HCT116 (cell line): ENCODE measurements around the gene AP1B1.

ENCODE experiments used
- CTCF ChIP-seq, 3 experiments: fragments of 200-600 bp in 1 of 3; sonication (generic) in 1 of 3; IDR thresholded peaks in 2 of 3; conservative IDR thresholded peaks in 1 of 3; 2 replicates each; pipeline ENCODE4 v1.5.1; 2012 to 2017; ENCODE audit warnings: low read depth in 2 of 3, low read length in 2 of 3, antibody characterized with exemption in 1 of 3, borderline replicate concordance in 1 of 3, control low read depth in 1 of 3, mild to moderate bottlenecking in 1 of 3, mixed read lengths in 1 of 3, mixed run types in 1 of 3, moderate library complexity in 1 of 3; ENCODE audit not compliant: insufficient read depth in 1 of 3
- EGR1 ChIP-seq: IDR thresholded peaks from 2 replicates; pipeline ENCODE4 v1.6.1; 2012; ENCODE audit warnings: low read depth
- EZH2 ChIP-seq: fragments of 200-600 bp; sonication (generic); IDR thresholded peaks from 2 replicates; pipeline ENCODE4 v1.6.1; 2017; ENCODE audit warnings: antibody characterized with exemption, mixed run types
- EZH2phosphoT487 ChIP-seq: fragments of 200-600 bp; IDR thresholded peaks from 2 replicates; pipeline ENCODE4 v1.6.1; 2018; ENCODE audit warnings: antibody characterized with exemption, borderline replicate concordance
- SRF ChIP-seq: IDR thresholded peaks from 2 replicates; pipeline ENCODE4 v1.6.1; 2012; ENCODE audit warnings: low read depth

- TF ChIP-seq EGR1 (no peak), CTCF (IDR thresholded peaks at IDR 0.05 in 2 of 3, conservative IDR thresholded peaks at IDR 0.05 in 1 of 3; ENCODE audit: borderline replicate concordance in 1 of 3, insufficient read depth in 1 of 3, low read depth in 2 of 3, low read length in 2 of 3) (no peak), EZH2 (no peak), EZH2phosphoT487 (no peak), SRF (no peak)
These were observed 64.7 kb downstream of the AP1B1 start for GRCh38 chr22:29323641-29324040.
